GM12873 (cell line): ENCODE results near the gene ZNF335.

ENCODE experiments used
- CTCF ChIP-seq: IDR thresholded peaks from 2 replicates; pipeline ENCODE4 v1.5.1; 2012; ENCODE audit warnings: low read depth, mild to moderate bottlenecking, moderate library complexity, low read length, control low read depth; ENCODE audit not compliant: insufficient read depth; ENCODE audit errors: missing control alignments

Gene ZNF335

GRCh38 chr20:46000262-46000996 lies 28.4 kb upstream of the ZNF335 start:
- TF ChIP-seq CTCF = no peak

- no peak for TF ChIP-seq CTCF
Observed at GRCh38 chr20:45999557-46000261, 27.7 kb upstream of the ZNF335 start.

GRCh38 chr20:45998761-45999160 lies 26.8 kb upstream of the ZNF335 start:
- TF ChIP-seq CTCF = no peak

GRCh38 chr20:45998337-45998736 lies 26.3 kb upstream of the ZNF335 start:
- no peak for TF ChIP-seq CTCF

- no peak for TF ChIP-seq CTCF
Observed at GRCh38 chr20:45997187-45997586, 25.2 kb upstream of the ZNF335 start.

GRCh38 chr20:45994761-45995493 lies 22.9 kb upstream of the ZNF335 start:
- TF ChIP-seq CTCF = no peak

- no peak for TF ChIP-seq CTCF
Observed at GRCh38 chr20:45993197-45993951, 21.4 kb upstream of the ZNF335 start.
